SK-N-SH treated with all-trans-retinoic acid at 6 μM for 48 hours (cell line): Measurements from ENCODE around the gene ANKDD1A.

Source experiments
- ATAC-seq: fragments of 200-7000 bp; cut with Tn5 transposase; 3 replicates; pipeline ENCODE4 v1.9.1; 2020; ENCODE audit warnings: mild to moderate bottlenecking, moderate library complexity
- ARNTL ChIP-seq: fragments of 450-650 bp; formaldehyde crosslinking; IDR thresholded peaks from 2 replicates; pipeline ENCODE4 v1.5.0; 2020; ENCODE audit warnings: low read depth, mild to moderate bottlenecking, moderate library complexity, borderline replicate concordance
- BACH2 ChIP-seq: fragments of 250-450 bp; sonication (Bioruptor Pico); IDR thresholded peaks from 2 replicates; pipeline ENCODE4 v1.9.0; 2021; ENCODE audit warnings: mild to moderate bottlenecking, borderline replicate concordance
- CREB5 ChIP-seq: fragments of 250-450 bp; sonication (Bioruptor Pico); IDR thresholded peaks from 2 replicates; pipeline ENCODE4 v1.5.1; 2020; ENCODE audit warnings: low read depth, mild to moderate bottlenecking, moderate library complexity
- CSDC2 ChIP-seq: fragments of 250-450 bp; sonication (Bioruptor Pico); IDR thresholded peaks from 2 replicates; pipeline ENCODE4 v1.5.0; 2020; ENCODE audit warnings: mild to moderate bottlenecking, moderate library complexity
- CSRNP3 ChIP-seq: fragments of 250-450 bp; sonication (Bioruptor Pico); IDR thresholded peaks from 2 replicates; pipeline ENCODE4 v1.5.1; 2021; ENCODE audit warnings: mild to moderate bottlenecking, moderate library complexity
- ESRRG ChIP-seq: fragments of 250-450 bp; sonication (Bioruptor Pico); IDR thresholded peaks from 2 replicates; pipeline ENCODE4 v1.6.1; 2021; ENCODE audit warnings: mild to moderate bottlenecking
- GLIS3 ChIP-seq: fragments of 250-450 bp; sonication (Bioruptor Pico); IDR thresholded peaks from 2 replicates; pipeline ENCODE4 v1.5.0; 2020; ENCODE audit warnings: mild to moderate bottlenecking, moderate library complexity
- POU6F1 ChIP-seq: fragments of 250-450 bp; sonication (Bioruptor Pico); IDR thresholded peaks from 2 replicates; pipeline ENCODE4 v1.8.0; 2021; ENCODE audit warnings: low read depth, mild to moderate bottlenecking, moderate library complexity, borderline replicate concordance
- PPARA ChIP-seq: fragments of 250-450 bp; sonication (Bioruptor Pico); IDR thresholded peaks from 2 replicates; pipeline ENCODE4 v1.5.0; 2020; ENCODE audit warnings: mild to moderate bottlenecking, borderline replicate concordance
- TSHZ2 ChIP-seq: fragments of 250-450 bp; sonication (Bioruptor Pico); IDR thresholded peaks from 2 replicates; pipeline ENCODE4 v1.5.0; 2020; ENCODE audit warnings: mild to moderate bottlenecking, moderate library complexity
- ZFP3 ChIP-seq: fragments of 250-450 bp; sonication (Bioruptor Pico); IDR thresholded peaks from 2 replicates; pipeline ENCODE4 v1.5.0; 2020; ENCODE audit warnings: mild to moderate bottlenecking, moderate library complexity
- ZFP30 ChIP-seq: fragments of 450-650 bp; formaldehyde crosslinking; IDR thresholded peaks from 2 replicates; pipeline ENCODE4 v1.5.0; 2022; ENCODE audit warnings: mild to moderate bottlenecking, moderate library complexity
- ZNF8 ChIP-seq: fragments of 450-650 bp; formaldehyde crosslinking; IDR thresholded peaks from 2 replicates; pipeline ENCODE4 v1.5.0; 2020; ENCODE audit warnings: mild to moderate bottlenecking, moderate library complexity

Gene ANKDD1A

GRCh38 chr15:64997066-64997465 is 85.4 kb downstream of the ANKDD1A start:
- no peak for ATAC-seq
- no peak for TF ChIP-seq POU6F1 (CRISPR knock-in tag)
- TF ChIP-seq CSRNP3 (CRISPR knock-in tag): no peak
- TF ChIP-seq ZFP3 (CRISPR knock-in tag): no peak
- no peak for TF ChIP-seq ARNTL (CRISPR knock-in tag)
- no peak for TF ChIP-seq TSHZ2 (CRISPR knock-in tag)

GRCh38 chr15:64997745-64998375 is 86.2 kb downstream of the ANKDD1A start:
- no peak for TF ChIP-seq GLIS3 (CRISPR knock-in tag)
- TF ChIP-seq ZFP30 (CRISPR knock-in tag): no peak
- no peak for TF ChIP-seq CSDC2 (CRISPR knock-in tag)
- no peak for ATAC-seq

- no peak for ATAC-seq
- TF ChIP-seq ZFP30 (CRISPR knock-in tag) (no peak), ESRRG (no peak), ZFP3 (CRISPR knock-in tag) (no peak)
Observed at GRCh38 chr15:65004993-65005392, 93.3 kb downstream of the ANKDD1A start.

GRCh38 chr15:65006876-65007275 is 95.2 kb downstream of the ANKDD1A start:
- TF ChIP-seq BACH2: no peak
- no peak for TF ChIP-seq CREB5 (CRISPR knock-in tag)
- TF ChIP-seq ZNF8 (CRISPR knock-in tag): no peak
- no peak for TF ChIP-seq PPARA (CRISPR knock-in tag)
- no peak for TF ChIP-seq ZFP3 (CRISPR knock-in tag)
- no peak for ATAC-seq
